ENCODE results near the gene SYT13.
A peak's percentile ranks its signal among the peaks of the same experiment; 100 is the strongest.
"Not testable (repeated sequence)": the region's sequence is repeated elsewhere in the genome, so short reads cannot be mapped to it uniquely, and the experiment has no call there.

The SYT13 gene

DNA sequence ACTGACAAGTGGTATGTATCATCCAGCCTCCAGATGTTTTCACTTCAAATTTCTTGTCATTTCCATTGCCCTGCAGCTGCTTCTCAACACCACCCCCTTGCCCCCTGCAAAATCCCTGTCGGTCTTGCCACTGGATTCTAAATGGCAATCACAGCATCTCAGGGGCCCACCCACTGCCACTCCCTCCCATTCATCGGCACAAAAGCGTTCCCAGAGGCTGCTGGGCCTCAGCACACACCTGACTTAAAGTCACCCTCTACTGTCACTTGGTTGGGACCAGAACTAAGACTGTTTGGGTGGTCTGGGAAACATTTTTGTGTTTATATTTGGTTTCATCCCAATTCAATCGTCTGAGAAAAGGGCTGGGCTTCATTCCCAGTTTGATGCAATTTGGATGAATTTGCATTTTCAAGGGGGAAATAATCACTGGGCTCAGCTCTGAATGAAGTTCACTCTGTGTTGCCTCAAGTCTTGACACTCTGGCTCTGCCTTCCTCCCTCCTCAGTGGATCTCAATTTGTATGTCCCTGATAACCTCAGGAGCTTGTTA lies 27.1 kb downstream of the SYT13 start:
- Histone ChIP-seq H3K4me3 (ENCODE audit: low read length) (no peak overlapping the region), H3K36me3 (ENCODE audit: insufficient read depth, low read length) (no peaks in the 10 kb centered on the region), H3K27me3 (ENCODE audit: control insufficient read depth, insufficient read depth, low read length) (peaks cover 3% of the 10 kb centered on the region), H3K9ac (ENCODE audit: low read depth, low read length) (no peak overlapping the region), H3K9me3 (replicated peaks; ENCODE audit: low read length) (no peaks in the 10 kb centered on the region), H3K4me1 (ENCODE audit: control insufficient read depth, insufficient read depth, low read length) (peaks cover 23% of the 10 kb centered on the region), H3K4me2 (ENCODE audit: low read length) (no peak overlapping the region)

DNA sequence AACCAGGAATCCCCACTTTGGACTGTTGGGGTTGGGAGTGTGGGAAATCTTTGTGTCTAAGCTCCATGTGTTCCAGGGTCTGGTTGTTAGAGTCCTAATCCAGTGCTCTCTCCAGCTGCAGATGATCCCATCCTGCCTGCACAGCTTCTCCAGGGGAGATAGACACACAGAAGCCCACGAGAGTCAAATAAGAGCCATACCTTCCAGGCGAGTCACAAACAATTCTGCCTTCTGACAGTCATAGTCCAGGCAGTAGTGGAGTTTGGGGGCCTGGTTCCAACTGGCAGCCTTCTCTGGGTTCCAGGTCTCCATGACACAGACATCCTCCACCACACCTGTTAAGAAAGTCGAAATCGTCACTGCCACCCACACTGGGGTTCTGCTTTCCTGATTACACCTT lies 32.1 kb downstream of the SYT13 start:
- peaks cover 11% of the 10 kb centered on the region for H3K27me3 ChIP-seq (ENCODE audit: control insufficient read depth, insufficient read depth, low read length)
- no peak overlapping the region for H3K9ac ChIP-seq (ENCODE audit: low read depth, low read length)
- no peaks in the 10 kb centered on the region for H3K36me3 ChIP-seq (ENCODE audit: insufficient read depth, low read length)
- H3K4me2 ChIP-seq (ENCODE audit: low read length), result no peak overlapping the region
- H3K9me3 ChIP-seq (replicated peaks; ENCODE audit: low read length), result no peaks in the 10 kb centered on the region
- H3K4me1 ChIP-seq (ENCODE audit: control insufficient read depth, insufficient read depth, low read length), result peaks cover 12% of the 10 kb centered on the region
- no peak overlapping the region for H3K4me3 ChIP-seq (ENCODE audit: low read length)

DNA sequence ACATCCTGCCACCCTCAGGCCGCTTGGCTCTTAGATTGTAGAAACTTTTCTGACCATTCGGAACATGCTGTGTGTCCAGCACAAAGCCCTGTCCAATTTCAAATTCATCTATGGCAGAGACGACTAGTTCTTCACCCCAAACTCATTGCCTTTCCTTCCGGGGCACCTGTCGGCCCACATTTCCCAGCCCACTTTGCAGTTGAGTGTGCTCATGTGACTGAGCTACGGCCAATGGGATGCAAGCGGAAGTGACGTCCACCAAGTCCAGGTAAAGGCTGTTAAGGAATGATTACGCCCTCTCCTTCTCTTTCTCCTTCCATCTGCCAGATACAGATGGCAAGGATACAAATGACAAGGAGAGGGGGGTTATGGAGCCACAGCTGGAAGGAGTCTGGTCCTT lies 32.5 kb downstream of the SYT13 start:
- Histone ChIP-seq H3K9me3 (replicated peaks; ENCODE audit: low read length) (no peaks in the 10 kb centered on the region), H3K4me2 (ENCODE audit: low read length) (no peak overlapping the region), H3K4me1 (ENCODE audit: control insufficient read depth, insufficient read depth, low read length) (peaks cover 10% of the 10 kb centered on the region), H3K4me3 (ENCODE audit: low read length) (no peak overlapping the region), H3K27me3 (ENCODE audit: control insufficient read depth, insufficient read depth, low read length) (peaks cover 12% of the 10 kb centered on the region), H3K36me3 (ENCODE audit: insufficient read depth, low read length) (no peaks in the 10 kb centered on the region), H3K9ac (ENCODE audit: low read depth, low read length) (no peak overlapping the region)

DNA sequence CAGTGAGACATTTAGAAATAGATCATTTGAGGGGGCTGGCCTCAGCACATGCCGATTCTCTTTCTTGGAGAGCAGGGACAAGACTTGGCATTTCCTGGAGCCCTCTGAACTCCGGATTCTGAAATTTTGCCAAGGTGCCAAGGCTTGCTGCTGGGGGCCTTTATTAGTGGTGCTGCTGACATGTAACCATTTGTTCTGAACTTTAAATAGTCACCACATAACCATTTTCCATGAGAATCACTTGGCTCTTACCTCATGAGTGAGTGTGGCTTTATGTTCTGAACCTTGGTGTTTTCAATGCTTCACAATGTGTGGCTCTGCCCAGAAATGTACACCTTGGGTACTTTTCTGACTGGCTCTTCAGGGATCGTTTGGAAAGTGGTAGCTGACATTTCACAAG lies 33.3 kb downstream of the SYT13 start:
- Histone ChIP-seq H3K4me3 (ENCODE audit: low read length) (no peak overlapping the region), H3K9me3 (replicated peaks; ENCODE audit: low read length) (no peaks in the 10 kb centered on the region), H3K4me1 (ENCODE audit: control insufficient read depth, insufficient read depth, low read length) (peaks cover 10% of the 10 kb centered on the region), H3K4me2 (ENCODE audit: low read length) (peak overlapping the region; percentile 24), H3K36me3 (ENCODE audit: insufficient read depth, low read length) (no peaks in the 10 kb centered on the region), H3K9ac (ENCODE audit: low read depth, low read length) (no peak overlapping the region), H3K27me3 (ENCODE audit: control insufficient read depth, insufficient read depth, low read length) (peaks cover 20% of the 10 kb centered on the region)

DNA sequence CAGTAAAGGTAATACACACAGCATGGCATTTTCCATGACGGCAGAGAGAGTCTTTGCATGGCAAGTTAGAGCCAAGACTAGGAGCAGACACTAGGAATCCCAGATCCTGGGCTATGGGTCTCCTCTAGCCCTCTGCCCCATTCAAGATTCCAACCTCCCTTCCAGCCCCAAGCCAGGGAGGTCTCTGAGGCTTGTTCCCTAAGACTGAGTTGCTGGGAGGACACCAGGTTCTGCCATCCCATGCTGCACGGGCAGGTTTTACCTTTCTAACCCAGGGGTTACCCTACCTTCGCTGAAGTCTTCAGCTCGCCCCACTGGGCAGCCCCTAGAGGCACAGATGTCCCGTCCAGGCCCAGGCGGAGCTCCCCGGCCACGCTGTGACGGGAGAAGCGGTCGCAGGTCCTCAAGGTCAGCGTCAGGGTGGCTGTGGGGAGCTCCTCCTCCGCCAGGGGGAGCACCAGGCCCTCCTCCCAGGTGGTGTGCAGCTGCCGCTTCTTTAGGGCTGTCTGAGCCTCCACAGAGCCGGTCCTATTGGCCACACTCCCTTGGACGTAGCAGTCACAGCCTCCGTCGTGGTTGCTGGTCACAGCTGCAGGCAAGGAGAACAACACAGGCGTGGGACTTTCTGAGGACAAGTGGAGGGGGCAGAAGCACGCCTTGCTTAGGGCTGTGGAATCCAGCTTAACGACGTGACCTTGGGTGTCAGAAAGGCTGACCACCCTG lies 33.8 kb downstream of the SYT13 start:
- no peaks in the 10 kb centered on the region for H3K36me3 ChIP-seq (ENCODE audit: insufficient read depth, low read length)
- H3K9me3 ChIP-seq (replicated peaks; ENCODE audit: low read length), result no peaks in the 10 kb centered on the region
- H3K27me3 ChIP-seq (ENCODE audit: control insufficient read depth, insufficient read depth, low read length), result peaks cover 24% of the 10 kb centered on the region
- peaks cover 10% of the 10 kb centered on the region for H3K4me1 ChIP-seq (ENCODE audit: control insufficient read depth, insufficient read depth, low read length)
- no peak overlapping the region for H3K9ac ChIP-seq (ENCODE audit: low read depth, low read length)
- H3K4me2 ChIP-seq (ENCODE audit: low read length), result peak overlapping the region; percentile 24
- no peak overlapping the region for H3K4me3 ChIP-seq (ENCODE audit: low read length)

DNA sequence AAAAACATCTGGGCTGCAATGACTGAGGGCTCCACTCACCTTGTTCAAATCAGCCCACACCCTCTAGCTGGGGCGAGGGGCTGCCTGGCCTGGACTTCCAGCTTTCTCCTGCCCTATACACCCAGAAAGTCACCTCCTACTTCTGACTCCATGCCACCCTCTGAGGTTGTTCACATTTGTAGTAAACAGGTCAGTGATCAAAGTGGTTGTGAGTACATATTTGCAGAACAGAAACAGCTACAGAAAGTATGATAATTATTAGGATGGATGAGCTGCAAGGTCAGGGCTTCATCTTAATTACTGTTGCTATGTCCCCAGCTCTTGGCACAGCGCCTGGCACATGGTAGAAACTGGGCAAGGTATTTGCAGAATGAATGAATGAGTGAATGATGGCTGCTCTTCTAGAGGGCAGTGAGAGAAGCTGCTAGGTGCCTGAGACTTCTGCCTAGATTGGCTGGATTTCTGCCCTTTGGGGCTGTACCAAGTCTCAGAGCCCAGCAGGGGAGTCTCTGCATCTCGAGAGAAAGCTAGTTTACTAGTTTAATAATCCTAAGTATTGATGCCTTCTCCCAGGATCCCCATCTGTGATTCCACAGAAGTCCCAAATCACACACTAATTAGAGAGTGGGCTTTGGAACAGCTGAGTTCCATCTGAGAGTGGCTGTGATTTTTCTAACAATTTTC lies 36.0 kb downstream of the SYT13 start:
- Histone ChIP-seq H3K27me3 (ENCODE audit: control insufficient read depth, insufficient read depth, low read length) (peaks cover 36% of the 10 kb centered on the region), H3K4me2 (ENCODE audit: low read length) (no peak overlapping the region), H3K4me3 (ENCODE audit: low read length) (no peak overlapping the region), H3K9ac (ENCODE audit: low read depth, low read length) (no peak overlapping the region), H3K36me3 (ENCODE audit: insufficient read depth, low read length) (no peaks in the 10 kb centered on the region), H3K4me1 (ENCODE audit: control insufficient read depth, insufficient read depth, low read length) (peaks cover 10% of the 10 kb centered on the region), H3K9me3 (replicated peaks; ENCODE audit: low read length) (no peaks in the 10 kb centered on the region)

DNA sequence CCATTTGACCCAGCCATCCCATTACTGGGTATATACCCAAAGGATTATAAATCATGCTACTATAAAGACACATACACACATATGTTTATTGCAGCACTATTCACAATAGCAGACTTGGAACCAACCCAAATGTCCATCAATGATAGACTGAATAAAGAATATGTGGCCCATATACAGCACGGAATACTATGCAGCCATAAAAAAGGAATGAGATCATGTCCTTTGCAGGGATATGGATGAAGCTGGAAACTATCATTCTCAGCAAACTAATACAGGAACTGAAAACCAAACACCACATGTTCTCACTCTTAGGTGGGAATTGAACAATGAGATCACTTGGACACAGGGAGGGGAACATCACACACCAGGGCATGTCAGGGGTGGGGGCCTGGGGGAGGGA lies 36.8 kb downstream of the SYT13 start:
- H3K27me3 ChIP-seq (ENCODE audit: control insufficient read depth, insufficient read depth, low read length), result peaks cover 40% of the 10 kb centered on the region
- not testable (repeated sequence) for H3K9me3 ChIP-seq (replicated peaks; ENCODE audit: low read length); H3K9ac ChIP-seq (ENCODE audit: low read depth, low read length); H3K4me2 ChIP-seq (ENCODE audit: low read length); H3K36me3 ChIP-seq (ENCODE audit: insufficient read depth, low read length); H3K4me3 ChIP-seq (ENCODE audit: low read length)
- peaks cover 10% of the 10 kb centered on the region for H3K4me1 ChIP-seq (ENCODE audit: control insufficient read depth, insufficient read depth, low read length)

DNA sequence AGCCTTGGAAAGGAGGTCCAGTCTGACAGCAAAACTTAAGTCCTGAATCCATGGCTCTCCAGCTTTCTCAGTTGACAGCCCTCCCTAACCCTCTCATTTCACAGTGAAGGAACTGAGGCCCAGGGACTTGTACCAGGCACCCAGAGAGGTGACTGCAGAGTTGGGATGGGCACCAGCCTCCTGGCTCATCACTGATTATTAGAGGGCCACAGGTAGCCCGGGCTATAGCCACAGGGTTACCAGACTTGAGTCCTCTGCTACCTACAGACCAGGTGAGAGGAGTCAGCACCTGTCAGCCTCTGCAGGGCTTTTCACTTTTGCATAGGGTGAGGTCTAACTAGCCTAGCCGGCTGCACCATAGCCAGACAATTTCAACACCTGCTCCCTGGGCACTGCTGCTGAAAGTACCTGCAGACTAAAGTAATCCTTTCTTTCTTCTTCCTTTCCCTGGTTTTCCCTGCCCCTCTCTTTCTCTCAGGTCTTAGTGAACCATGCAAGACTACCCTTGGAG lies 37.6 kb downstream of the SYT13 start:
- H3K36me3 ChIP-seq (ENCODE audit: insufficient read depth, low read length), result no peaks in the 10 kb centered on the region
- no peaks in the 10 kb centered on the region for H3K9me3 ChIP-seq (replicated peaks; ENCODE audit: low read length)
- H3K4me2 ChIP-seq (ENCODE audit: low read length), result no peak overlapping the region
- no peak overlapping the region for H3K9ac ChIP-seq (ENCODE audit: low read depth, low read length)
- H3K4me3 ChIP-seq (ENCODE audit: low read length), result no peak overlapping the region
- peaks cover 45% of the 10 kb centered on the region for H3K27me3 ChIP-seq (ENCODE audit: control insufficient read depth, insufficient read depth, low read length)
- peaks cover 10% of the 10 kb centered on the region for H3K4me1 ChIP-seq (ENCODE audit: control insufficient read depth, insufficient read depth, low read length)

DNA sequence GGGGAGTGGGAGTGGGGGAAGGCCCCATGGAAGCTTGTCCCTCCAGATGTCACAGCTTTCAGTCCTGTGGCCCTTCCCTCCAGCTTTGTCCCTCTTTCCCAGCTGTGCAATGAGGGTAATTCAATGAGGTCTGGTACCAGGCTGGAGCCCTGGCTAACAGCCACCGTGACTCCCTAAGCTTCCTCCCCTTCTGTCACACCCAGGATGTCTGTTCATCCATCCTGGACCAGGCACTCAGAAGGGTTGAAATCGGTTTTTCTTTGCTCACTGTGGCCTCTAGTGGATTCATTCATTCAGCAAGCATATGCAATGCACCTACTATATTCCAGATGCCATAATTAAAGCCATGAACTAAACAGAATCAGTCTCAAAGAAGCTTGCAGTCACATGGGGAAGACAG lies 38.7 kb downstream of the SYT13 start:
- H3K36me3 ChIP-seq (ENCODE audit: insufficient read depth, low read length), result no peaks in the 10 kb centered on the region
- peaks cover 3% of the 10 kb centered on the region for H3K4me1 ChIP-seq (ENCODE audit: control insufficient read depth, insufficient read depth, low read length)
- H3K4me2 ChIP-seq (ENCODE audit: low read length), result no peak overlapping the region
- H3K9ac ChIP-seq (ENCODE audit: low read depth, low read length), result no peak overlapping the region
- no peaks in the 10 kb centered on the region for H3K9me3 ChIP-seq (replicated peaks; ENCODE audit: low read length)
- no peak overlapping the region for H3K4me3 ChIP-seq (ENCODE audit: low read length)
- H3K27me3 ChIP-seq (ENCODE audit: control insufficient read depth, insufficient read depth, low read length), result peaks cover 54% of the 10 kb centered on the region

DNA sequence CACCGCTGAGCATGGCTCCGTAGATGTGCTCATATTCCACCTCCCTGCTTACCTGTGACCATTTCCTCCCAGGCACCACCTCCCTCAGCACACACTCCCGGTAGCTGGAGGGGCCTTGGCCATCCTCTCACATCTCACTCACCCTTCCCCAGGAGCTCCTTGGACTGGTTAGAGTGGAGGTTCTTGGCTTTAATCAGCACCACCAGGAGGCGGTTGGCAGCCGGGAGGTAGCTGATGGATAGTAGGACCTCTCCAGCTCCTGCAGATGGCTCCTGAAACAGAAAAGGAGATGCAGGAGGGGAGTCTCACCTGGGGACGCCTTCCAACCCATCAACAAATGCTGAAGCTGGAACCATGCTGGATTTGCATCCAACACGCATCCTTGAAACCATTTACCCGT lies 39.9 kb downstream of the SYT13 start:
- H3K4me2 ChIP-seq (ENCODE audit: low read length), result no peak overlapping the region
- no peak overlapping the region for H3K9ac ChIP-seq (ENCODE audit: low read depth, low read length)
- no peak overlapping the region for H3K4me3 ChIP-seq (ENCODE audit: low read length)
- H3K36me3 ChIP-seq (ENCODE audit: insufficient read depth, low read length), result no peaks in the 10 kb centered on the region
- H3K4me1 ChIP-seq (ENCODE audit: control insufficient read depth, insufficient read depth, low read length), result no peaks in the 10 kb centered on the region
- no peaks in the 10 kb centered on the region for H3K9me3 ChIP-seq (replicated peaks; ENCODE audit: low read length)
- H3K27me3 ChIP-seq (ENCODE audit: control insufficient read depth, insufficient read depth, low read length), result peaks cover 54% of the 10 kb centered on the region

DNA sequence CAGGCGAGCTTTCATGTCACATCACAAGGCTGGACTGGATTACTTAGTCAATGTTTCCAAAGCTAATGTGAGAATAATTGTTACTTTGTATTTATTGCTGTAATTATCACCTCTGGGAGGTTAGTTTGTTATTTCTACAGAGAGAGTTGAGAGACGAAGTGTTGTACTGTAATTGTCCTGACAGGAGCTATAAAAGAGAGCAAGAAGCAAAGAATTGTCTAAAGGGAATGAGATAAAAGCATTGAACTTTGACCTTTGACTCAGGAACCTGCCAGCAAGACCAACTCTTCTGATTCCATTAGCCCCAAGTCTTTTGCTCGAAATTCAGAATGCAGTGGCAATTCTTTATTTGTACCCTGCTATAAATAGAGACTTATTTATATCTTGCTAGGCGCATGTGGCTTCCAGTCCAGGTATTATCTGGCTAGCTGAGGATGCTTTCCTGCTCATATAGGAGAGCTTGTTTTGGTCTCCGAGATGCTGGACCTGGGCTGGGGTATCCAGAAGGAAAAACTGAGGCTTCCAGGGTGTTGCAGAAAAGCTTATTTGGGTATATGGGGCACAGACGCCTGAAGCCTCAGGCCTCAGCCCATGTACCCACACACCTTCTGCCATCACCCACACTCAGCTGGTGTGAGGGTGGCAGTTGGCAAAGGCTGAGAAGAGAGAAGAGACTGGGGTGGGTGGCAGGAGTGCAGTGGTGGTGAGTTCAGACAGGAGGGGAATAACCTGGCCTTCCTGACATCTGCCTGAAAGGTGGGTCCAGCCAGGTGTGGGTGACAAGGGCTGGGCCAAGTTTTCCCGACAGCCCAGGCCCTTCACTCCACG lies 40.7 kb downstream of the SYT13 start:
- Histone ChIP-seq H3K27me3 (ENCODE audit: control insufficient read depth, insufficient read depth, low read length) (peaks cover 57% of the 10 kb centered on the region), H3K9ac (ENCODE audit: low read depth, low read length) (no peak overlapping the region), H3K36me3 (ENCODE audit: insufficient read depth, low read length) (no peaks in the 10 kb centered on the region), H3K4me2 (ENCODE audit: low read length) (no peak overlapping the region), H3K4me3 (ENCODE audit: low read length) (no peak overlapping the region), H3K4me1 (ENCODE audit: control insufficient read depth, insufficient read depth, low read length) (no peaks in the 10 kb centered on the region), H3K9me3 (replicated peaks; ENCODE audit: low read length) (no peaks in the 10 kb centered on the region)

Measured in skeletal muscle satellite cell (primary cell).